ENCODE data around the gene KLHL25. TPM values are rescaled to one million over a fixed set of nuclear protein-coding genes. Genes with fewer than 3 reads are reported as not detected.

KLHL25 gene
- total RNA-seq, 1 experiment from 2014 or later = 6.4 TPM

- DNase-seq (ENCODE audit: low spot score) = no peak
Measured at GRCh38 chr15:85717212-85717611, 77.5 kb downstream of the KLHL25 start.

GRCh38 chr15:85716261-85716660 lies 78.5 kb downstream of the KLHL25 start:
- no peak for DNase-seq (ENCODE audit: low spot score)

GRCh38 chr15:85711580-85712192 lies 83.0 kb downstream of the KLHL25 start:
- DNase-seq (ENCODE audit: low spot score) = no peak

DNA sequence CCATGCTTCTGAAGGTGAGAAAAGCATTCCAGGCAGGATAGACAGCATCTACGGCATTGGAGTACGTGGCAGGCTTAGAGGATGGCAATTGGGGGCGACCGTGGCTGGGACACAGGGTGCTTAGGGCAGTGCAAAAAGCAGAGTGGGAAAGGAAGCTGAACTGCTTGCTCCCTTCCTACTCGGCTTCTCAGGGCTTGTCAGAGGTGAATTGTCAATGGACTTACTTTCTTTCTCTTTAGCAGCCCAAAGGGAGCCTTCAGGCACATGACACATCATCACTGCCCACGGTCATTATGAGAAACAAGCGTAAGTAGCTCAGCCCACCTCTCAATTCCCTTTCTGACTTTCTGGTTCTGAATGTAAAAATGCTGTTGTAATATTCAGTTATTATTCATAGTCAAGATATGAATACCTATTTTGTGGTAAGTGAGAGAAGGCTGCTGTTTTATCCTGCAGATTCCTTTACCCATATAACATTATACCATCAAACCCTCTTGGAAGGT lies 84.3 kb downstream of the KLHL25 start:
- no peak for DNase-seq (ENCODE audit: low spot score)
